MM.1S (cell line): ENCODE results near the gene DDX20.

Source experiments
- DNase-seq: peaks from one replicate; pipeline ENCODE4 v3.0.0-alpha.2; 2015
- H2AFZ ChIP-seq: fragments of 300-600 bp; sonication (generic); 2 replicates; pipeline ENCODE4 v1.6.0; 2016; ENCODE audit warnings: antibody characterized with exemption, low read length
- H3F3A ChIP-seq: fragments of 300-600 bp; sonication (generic); 2 replicates; pipeline ENCODE4 v1.6.1; 2016; ENCODE audit warnings: mild to moderate bottlenecking, antibody characterized with exemption, low read length, moderate library complexity, mixed read lengths; ENCODE audit not compliant: insufficient read depth
- H3K27ac ChIP-seq: fragments of 300-600 bp; sonication (generic); 2 replicates; pipeline ENCODE4 v1.5.1; 2016; ENCODE audit warnings: mild to moderate bottlenecking, low read length
- H3K27me3 ChIP-seq: fragments of 300-600 bp; sonication (generic); replicated peaks from 2 replicates; pipeline ENCODE4 v1.6.0; 2016; ENCODE audit warnings: low read length; ENCODE audit not compliant: insufficient read depth
- H3K36me3 ChIP-seq: fragments of 300-600 bp; sonication (generic); replicated peaks from 2 replicates; pipeline ENCODE4 v1.6.1; 2016; ENCODE audit warnings: mild to moderate bottlenecking, low read length, mixed read lengths; ENCODE audit not compliant: insufficient read depth
- H3K4me1 ChIP-seq: fragments of 300-600 bp; sonication (generic); 2 replicates; pipeline ENCODE4 v1.6.1; 2016; ENCODE audit warnings: low read length, mixed read lengths
- H3K4me2 ChIP-seq: fragments of 300-600 bp; sonication (generic); 2 replicates; pipeline ENCODE4 v1.6.0; 2016; ENCODE audit warnings: low read depth, low read length
- H3K4me3 ChIP-seq: fragments of 300-600 bp; sonication (generic); 2 replicates; pipeline ENCODE4 v1.5.1; 2016; ENCODE audit warnings: low read length, mixed read lengths
- H3K79me2 ChIP-seq: fragments of 300-600 bp; sonication (generic); 2 replicates; pipeline ENCODE4 v1.6.1; 2016; ENCODE audit warnings: mixed run types, low read length, mixed read lengths
- H3K9ac ChIP-seq: fragments of 300-600 bp; sonication (generic); 2 replicates; pipeline ENCODE4 v1.6.1; 2016; ENCODE audit warnings: low read length, mixed read lengths
- H3K9me2 ChIP-seq: fragments of 300-600 bp; sonication (generic); replicated peaks from 2 replicates; pipeline ENCODE4 v1.6.1; 2016; ENCODE audit warnings: mild to moderate bottlenecking, low read length, mixed read lengths; ENCODE audit not compliant: insufficient read depth
- H3K9me3 ChIP-seq: fragments of 300-600 bp; sonication (generic); replicated peaks from 2 replicates; pipeline ENCODE4 v1.6.1; 2016; ENCODE audit warnings: mild to moderate bottlenecking, low read length, mixed read lengths; ENCODE audit not compliant: insufficient read depth
- H4K20me1 ChIP-seq: fragments of 300-600 bp; sonication (generic); 2 replicates; pipeline ENCODE4 v1.6.1; 2016; ENCODE audit warnings: mild to moderate bottlenecking, low read length, moderate library complexity, mixed read lengths; ENCODE audit not compliant: insufficient read depth
- CTCF ChIP-seq: fragments of 300-600 bp; sonication (generic); IDR thresholded peaks from 2 replicates; pipeline ENCODE4 v1.5.1; 2016; ENCODE audit warnings: antibody characterized with exemption, low read length, mixed read lengths
- EZH2 ChIP-seq: fragments of 300-600 bp; sonication (generic); optimal IDR thresholded peaks from 2 replicates; pipeline ENCODE3; 2017; ENCODE audit warnings: low read depth, mild to moderate bottlenecking, antibody characterized with exemption, low read length, mixed read lengths
- EZH2phosphoT487 ChIP-seq: fragments of 300-600 bp; sonication (generic); IDR thresholded peaks from 2 replicates; pipeline ENCODE4 v1.6.1; 2018; ENCODE audit warnings: antibody characterized with exemption, low read length

The DDX20 gene

DNA sequence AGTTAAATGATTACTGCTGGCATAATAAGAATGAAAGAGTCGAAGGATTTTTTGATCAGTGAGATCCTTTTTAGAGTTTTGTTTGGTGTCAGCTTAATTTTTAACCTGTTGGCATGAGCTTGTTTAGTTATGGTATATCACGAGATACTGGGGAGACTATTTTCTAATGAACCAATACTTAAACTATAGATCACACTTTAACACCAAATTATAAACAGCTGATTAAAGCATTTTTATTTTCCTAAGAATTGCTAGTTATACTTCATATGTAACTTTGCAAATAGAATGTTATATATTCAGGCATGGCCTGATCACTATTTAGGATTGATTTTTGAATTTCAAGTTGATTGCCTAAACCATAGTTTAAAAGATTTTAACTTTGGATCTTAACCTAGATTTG is 6.0 kb downstream of the DDX20 start:
- Histone ChIP-seq H3K4me1 (no peaks in the 10 kb centered on the region), H3K36me3 (no peaks in the 10 kb centered on the region), H3K9ac (no peak overlapping the region), H3K27me3 (no peaks in the 10 kb centered on the region), H3K9me3 (no peaks in the 10 kb centered on the region), H3K27ac (no peak overlapping the region), H2AFZ (no peak overlapping the region), H4K20me1 (no peaks in the 10 kb centered on the region), H3K9me2 (no peaks in the 10 kb centered on the region), H3F3A (no peaks in the 10 kb centered on the region), H3K4me3 (no peak overlapping the region), H3K79me2 (peaks cover 14% of the 10 kb centered on the region), H3K4me2 (no peak overlapping the region)
- no peak for DNase-seq
- TF ChIP-seq EZH2 (no peak), CTCF (no peak), EZH2phosphoT487 (no peak)

DNA sequence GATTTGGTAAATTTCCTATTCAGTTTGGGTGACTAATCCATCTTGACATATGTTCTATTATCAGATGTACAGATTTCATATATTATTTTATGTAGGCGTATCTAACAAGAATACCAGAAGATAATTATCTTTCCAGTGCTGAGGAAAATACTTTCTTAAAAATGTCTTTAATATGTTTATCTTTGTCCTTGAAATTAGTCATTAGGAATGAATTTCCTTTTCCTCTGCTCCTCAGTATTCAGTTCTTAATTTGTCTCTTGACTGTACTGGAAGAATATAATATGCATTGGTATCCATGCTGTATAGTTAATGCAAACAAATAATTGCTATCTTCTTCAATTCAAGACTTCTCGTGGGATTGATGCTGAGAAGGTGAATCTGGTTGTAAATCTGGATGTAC is 6.6 kb downstream of the DDX20 start:
- Histone ChIP-seq H3K27ac (no peak overlapping the region), H3K4me1 (no peaks in the 10 kb centered on the region), H3K4me3 (no peak overlapping the region), H3K79me2 (peaks cover 8% of the 10 kb centered on the region), H3K36me3 (no peaks in the 10 kb centered on the region), H2AFZ (no peak overlapping the region), H3F3A (no peaks in the 10 kb centered on the region), H4K20me1 (no peaks in the 10 kb centered on the region), H3K9me3 (no peaks in the 10 kb centered on the region), H3K9ac (no peak overlapping the region), H3K9me2 (no peaks in the 10 kb centered on the region), H3K27me3 (no peaks in the 10 kb centered on the region), H3K4me2 (no peak overlapping the region)
- no peak for DNase-seq
- TF ChIP-seq EZH2phosphoT487 (no peak), EZH2 (no peak), CTCF (no peak)

DNA sequence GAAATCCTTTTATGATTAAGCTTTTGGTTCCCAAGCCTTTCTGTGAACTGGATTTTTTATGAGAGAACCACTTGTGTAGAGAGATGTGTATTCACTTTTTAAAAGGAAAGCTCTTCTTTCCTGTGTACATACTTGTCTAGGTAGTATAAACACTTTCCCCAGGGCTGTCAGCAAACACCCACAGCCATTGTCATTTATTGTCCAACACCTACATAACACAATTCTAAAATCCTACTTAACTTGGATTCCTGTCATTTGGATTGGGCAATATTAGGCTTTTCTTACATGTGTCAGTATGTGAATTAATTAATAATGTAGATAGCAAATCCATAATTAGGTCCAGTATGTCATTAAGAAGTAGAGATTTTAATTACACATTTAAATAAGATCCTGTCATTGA is 12.3 kb downstream of the DDX20 start:
- Histone ChIP-seq H3K9me3 (no peaks in the 10 kb centered on the region), H3K4me3 (no peak overlapping the region), H3K36me3 (no peaks in the 10 kb centered on the region), H3K79me2 (no peaks in the 10 kb centered on the region), H3K9me2 (no peaks in the 10 kb centered on the region), H2AFZ (no peak overlapping the region), H3K4me1 (no peaks in the 10 kb centered on the region), H3K4me2 (no peak overlapping the region), H3K27me3 (no peaks in the 10 kb centered on the region), H3K27ac (no peak overlapping the region), H3F3A (no peaks in the 10 kb centered on the region), H4K20me1 (no peaks in the 10 kb centered on the region), H3K9ac (no peak overlapping the region)
- no peak for TF ChIP-seq EZH2
- TF ChIP-seq EZH2phosphoT487 = no peak
- TF ChIP-seq CTCF = no peak
- no peak for DNase-seq
